DMS79 treated with DMSO at 0.1 percent for 48 hours (cell line): ENCODE measurements around the gene ANO8.

Experiments used
- DNase-seq: peaks from one replicate; lab custom pipeline; 2025; lab: John Stamatoyannopoulos, UW

The ANO8 gene

GRCh38 chr19:17327654-17328516 lies 6.8 kb downstream of the ANO8 start:
- no peak for DNase-seq

GRCh38 chr19:17327068-17327653 lies 7.5 kb downstream of the ANO8 start:
- no peak for DNase-seq

DNA sequence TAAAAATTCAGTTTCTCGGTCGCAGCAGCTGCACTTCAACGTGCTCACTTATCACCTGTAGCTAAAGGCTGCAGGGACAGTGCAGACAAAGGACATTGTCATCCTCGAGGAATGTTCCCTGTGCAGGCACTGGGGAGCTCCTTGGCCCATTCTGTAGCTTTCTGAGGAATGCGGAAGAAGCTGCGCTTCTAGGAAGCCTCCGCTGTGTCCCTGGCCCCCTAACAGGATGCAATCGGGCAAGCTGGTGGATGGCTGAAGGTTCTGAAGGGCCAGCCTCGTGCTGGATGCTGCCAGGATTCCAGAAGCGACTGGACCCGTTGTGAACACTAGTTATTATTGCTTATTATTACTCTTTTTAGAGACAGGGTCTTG lies 8.1 kb downstream of the ANO8 start:
- DNase-seq = no peak

DNA sequence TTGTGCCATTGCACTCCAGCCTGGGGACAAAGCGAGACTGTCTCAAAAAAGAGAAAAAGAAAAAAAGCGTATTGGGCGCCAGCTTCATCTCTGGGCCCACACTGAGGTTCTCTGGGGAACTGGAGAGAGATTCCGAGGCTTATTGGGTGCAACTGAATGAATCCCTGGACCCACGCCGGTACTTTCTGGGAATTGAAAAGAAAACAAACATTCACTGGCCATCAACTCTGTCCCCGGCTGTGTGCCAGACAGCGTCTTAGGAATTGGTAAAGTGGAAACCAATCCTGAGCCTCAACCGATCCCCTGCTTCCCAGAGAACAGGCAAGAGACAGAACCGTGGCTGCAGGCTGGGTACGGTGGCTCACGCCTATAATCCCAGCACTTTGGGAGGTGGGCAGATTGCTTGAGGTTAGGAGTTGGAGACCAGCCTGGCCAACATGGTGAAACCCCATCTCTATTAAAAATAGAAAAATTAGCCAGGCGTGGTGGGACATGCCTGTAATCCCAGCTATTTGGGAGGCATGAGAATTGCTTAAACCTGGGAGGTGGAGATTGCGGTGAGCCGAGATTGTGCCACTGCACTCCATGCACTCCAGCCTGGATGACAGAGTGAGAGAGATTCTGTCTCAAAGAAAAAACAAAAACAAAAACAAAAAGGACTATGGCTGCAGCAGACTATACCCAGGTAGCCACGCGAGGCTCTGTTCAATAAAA lies 8.6 kb downstream of the ANO8 start:
- no peak for DNase-seq

DNA sequence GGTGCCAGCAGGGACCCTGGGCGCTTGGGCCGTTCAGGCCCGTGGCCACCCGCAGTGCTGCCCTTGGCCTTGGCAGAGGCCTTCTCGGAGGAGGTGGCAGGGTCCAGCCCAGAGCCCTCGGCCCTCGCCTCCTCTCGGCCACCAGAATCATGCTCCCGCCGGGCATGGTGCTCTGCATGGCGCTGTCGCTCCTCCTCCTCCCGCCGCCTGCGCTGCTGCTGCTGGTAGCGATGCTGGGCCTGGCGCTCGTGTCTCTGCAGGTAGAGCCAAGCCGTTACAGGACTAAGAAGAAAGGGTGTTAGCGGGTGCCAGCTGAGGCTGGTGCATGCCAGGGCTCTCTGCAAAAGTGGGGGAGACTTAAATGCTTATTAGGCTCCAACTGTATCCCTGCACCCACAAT lies 9.5 kb downstream of the ANO8 start:
- DNase-seq = no peak

GRCh38 chr19:17324357-17325114 lies 10.1 kb downstream of the ANO8 start:
- DNase-seq = no peak

DNA sequence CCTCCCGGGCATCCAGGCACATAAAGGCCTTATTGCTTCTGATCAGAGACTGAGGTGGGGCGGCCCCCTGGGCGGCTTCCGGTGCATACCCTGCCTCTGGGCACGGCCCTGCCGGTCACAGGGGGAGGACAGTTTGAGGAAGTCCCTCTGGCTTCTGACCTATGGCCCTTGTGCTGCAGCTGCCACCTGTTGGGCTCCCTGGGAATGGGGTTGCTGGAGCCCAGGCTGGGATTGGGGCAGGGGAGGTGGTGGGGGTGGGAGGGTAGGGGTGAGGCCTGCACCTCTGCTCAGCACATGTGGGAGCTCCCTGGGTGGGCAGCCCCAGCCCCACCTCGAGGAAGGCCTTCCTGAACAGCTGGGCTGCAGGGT lies 10.7 kb downstream of the ANO8 start:
- DNase-seq = no peak

GRCh38 chr19:17323300-17323963 lies 11.2 kb downstream of the ANO8 start:
- DNase-seq = no peak

GRCh38 chr19:17322854-17323253 lies 11.8 kb downstream of the ANO8 start:
- no peak for DNase-seq

GRCh38 chr19:17321655-17322489 lies 12.8 kb downstream of the ANO8 start:
- no peak for DNase-seq

- no peak for DNase-seq
These were observed 14.2 kb downstream of the ANO8 start for GRCh38 chr19:17320435-17320834.

DNA sequence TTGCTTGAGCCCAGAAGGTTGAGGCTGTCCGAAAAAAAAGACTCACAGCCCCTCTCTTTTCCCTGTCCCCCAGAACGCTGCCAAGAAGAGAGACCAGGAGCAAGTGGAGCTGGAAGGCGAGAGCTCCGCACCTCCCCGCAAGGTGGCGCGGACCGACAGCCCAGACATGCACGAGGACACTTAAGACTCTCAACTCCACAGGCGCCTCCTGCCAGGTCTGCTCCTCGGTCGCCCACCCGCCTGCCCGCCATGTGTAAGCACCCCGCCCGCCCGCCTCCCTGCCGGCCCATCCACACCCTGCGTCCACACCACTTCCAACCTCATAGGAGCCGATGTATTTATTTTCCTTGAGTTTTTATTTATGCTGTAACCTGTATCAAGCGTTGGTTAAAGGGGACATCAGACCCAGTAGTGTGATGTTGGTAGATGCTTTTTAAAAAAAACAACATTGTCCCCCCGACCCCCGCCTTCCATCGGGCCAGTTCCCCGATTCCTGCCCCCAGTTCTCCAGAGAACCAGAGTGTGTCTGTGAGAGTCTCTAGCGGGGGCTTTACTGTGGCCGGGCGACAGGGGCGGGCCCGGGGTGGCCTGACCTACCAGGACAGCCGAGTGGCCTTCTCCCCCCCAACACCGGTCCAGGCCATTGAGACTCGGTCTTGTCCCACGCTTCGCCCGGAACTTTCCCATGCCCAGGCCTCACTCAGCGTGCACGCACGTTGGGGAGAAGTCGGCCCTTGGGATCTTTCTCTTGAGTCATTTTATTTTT lies 15.0 kb downstream of the ANO8 start:
- no peak for DNase-seq

- DNase-seq = no peak
These were observed 15.7 kb downstream of the ANO8 start for GRCh38 chr19:17318966-17319365.

DNA sequence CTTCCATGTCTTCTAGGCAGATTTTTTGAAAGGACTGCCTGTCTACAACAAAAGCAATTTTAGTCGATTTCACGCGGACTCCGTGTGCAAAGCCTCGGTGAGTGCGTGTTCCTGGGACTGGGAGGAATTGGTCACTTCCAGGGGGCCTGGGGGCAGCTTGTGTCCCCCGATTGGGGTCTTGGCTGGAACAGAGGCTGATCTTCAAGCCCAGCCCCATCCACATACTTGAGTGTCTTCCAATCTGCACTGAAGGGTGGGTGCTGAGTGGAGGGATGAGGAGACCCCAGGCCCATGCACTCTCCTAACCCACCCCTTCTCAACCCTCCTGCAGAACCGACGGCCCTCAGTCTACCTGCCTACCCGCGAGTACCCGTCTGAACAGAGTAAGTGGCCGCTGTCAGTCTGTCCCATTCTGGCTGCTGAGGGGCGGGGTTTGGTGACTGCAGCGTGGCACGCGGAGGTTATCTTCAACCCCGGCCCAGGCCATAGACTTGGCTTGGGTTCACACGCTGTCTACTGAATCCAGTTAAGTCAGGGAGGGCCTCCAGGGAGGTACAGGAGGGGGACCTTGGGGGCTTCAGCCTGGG lies 20.6 kb downstream of the ANO8 start:
- DNase-seq = no peak

- DNase-seq = no peak
These were observed 22.2 kb downstream of the ANO8 start for GRCh38 chr19:17312189-17313113.

DNA sequence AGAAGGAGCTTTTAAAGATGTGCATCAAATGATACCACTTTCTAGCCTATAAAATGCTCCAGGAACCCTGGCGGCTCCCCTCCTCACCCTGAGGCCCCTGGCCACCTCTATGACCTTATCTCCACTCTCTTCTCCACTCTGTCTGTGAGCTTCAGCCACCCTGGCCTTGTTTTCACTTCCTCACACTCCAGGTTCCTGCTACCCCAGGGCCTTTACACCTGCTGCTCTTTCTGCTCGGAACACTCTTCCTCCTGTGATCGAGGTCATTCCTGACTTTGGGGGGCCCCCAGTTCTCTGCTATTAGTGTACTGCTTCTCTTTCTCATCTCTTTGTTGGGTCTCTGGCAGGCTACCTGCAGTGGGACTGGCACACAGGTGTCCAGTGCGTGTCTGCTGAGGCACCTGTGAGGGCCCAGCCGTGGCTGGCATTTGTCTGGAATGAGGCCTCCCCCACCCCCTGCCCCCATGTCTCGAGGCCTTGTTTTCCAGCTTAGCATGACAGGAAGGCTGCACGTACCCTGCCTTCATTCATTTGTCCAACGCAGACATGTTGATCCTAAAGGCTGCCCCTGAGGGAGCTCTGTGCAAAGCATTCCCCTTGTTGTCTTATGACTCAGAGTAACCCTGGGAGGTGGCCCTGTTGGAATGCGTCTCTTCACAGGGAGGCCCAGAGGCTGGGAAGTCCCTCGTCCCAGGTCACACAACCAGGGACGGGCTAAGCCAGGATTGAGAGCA lies 23.0 kb downstream of the ANO8 start:
- DNase-seq = no peak

- peak; percentile 16 for DNase-seq
These were observed 24.6 kb downstream of the ANO8 start for GRCh38 chr19:17309965-17310461.
